ENCODE data around the gene FSD1. TPM values are rescaled to one million over a fixed set of nuclear protein-coding genes. Genes with fewer than 3 reads are reported as not detected.
"Not testable (repeated sequence)": the region's sequence is repeated elsewhere in the genome, so short reads cannot be mapped to it uniquely, and the experiment has no call there.

Gene FSD1
- total and polyA plus RNA-seq, 2 donors, result 0.49 to 1.6 TPM

GRCh38 chr19:4329858-4330257, 25.5 kb downstream of the FSD1 start:
- no peak for DNase-seq (ENCODE audit: extremely low spot score)
- Histone ChIP-seq H3K4me3 (ENCODE audit: low read depth, low read length) (no peak overlapping the region), H3K36me3 (ENCODE audit: insufficient read depth) (no peaks in the 10 kb centered on the region), H3K27ac (ENCODE audit: low read depth) (no peak overlapping the region), H3K4me1 (ENCODE audit: insufficient read depth) (no peaks in the 10 kb centered on the region)
- 94% methylated on average over 19 of the region's 19 CpGs for WGBS

- no peaks in the 10 kb centered on the region for H3K36me3 ChIP-seq (ENCODE audit: insufficient read depth)
- H3K27ac ChIP-seq (ENCODE audit: low read depth), result no peak overlapping the region
- 96% methylated on average over 7 of the region's 7 CpGs for WGBS
- DNase-seq (ENCODE audit: extremely low spot score), result no peak
- no peaks in the 10 kb centered on the region for H3K4me1 ChIP-seq (ENCODE audit: insufficient read depth)
- no peak overlapping the region for H3K4me3 ChIP-seq (ENCODE audit: low read depth, low read length)
These were observed 30.7 kb downstream of the FSD1 start for GRCh38 chr19:4334929-4335570.

GRCh38 chr19:4337906-4338440, 33.6 kb downstream of the FSD1 start:
- DNase-seq (ENCODE audit: extremely low spot score), result no peak
- peak overlapping the region; percentile 27 for H3K27ac ChIP-seq (ENCODE audit: low read depth)
- WGBS, result 13% methylated on average over 14 of the region's 14 CpGs
- H3K4me1 ChIP-seq (ENCODE audit: insufficient read depth), result no peaks in the 10 kb centered on the region
- peak overlapping the region; percentile 52 for H3K4me3 ChIP-seq (ENCODE audit: low read depth, low read length)
- no peaks in the 10 kb centered on the region for H3K36me3 ChIP-seq (ENCODE audit: insufficient read depth)

- H3K36me3 ChIP-seq (ENCODE audit: insufficient read depth), result no peaks in the 10 kb centered on the region
- peak within 1 kb of the TSS; percentile 27 for H3K27ac ChIP-seq (ENCODE audit: low read depth)
- no peak for DNase-seq (ENCODE audit: extremely low spot score)
- H3K4me1 ChIP-seq (ENCODE audit: insufficient read depth), result no peaks in the 10 kb centered on the region
- H3K4me3 ChIP-seq (ENCODE audit: low read depth, low read length), result peak within 1 kb of the TSS; percentile 52
- WGBS, result 49% methylated on average over 27 of the region's 27 CpGs
These were observed 34.3 kb downstream of the FSD1 start, which contains the start of gene STAP2 for GRCh38 chr19:4338441-4339355. TSS of gene STAP2 (minus strand) at chr19:4338827. CDS start at chr19:4338753, 74 bp downstream.

GRCh38 chr19:4342314-4342614, 37.9 kb downstream of the FSD1 start:
- WGBS, result under 1% methylated on average over 10 of the region's 10 CpGs
- Histone ChIP-seq H3K27ac (ENCODE audit: low read depth) (peak overlapping the region; percentile 88), H3K4me1 (ENCODE audit: insufficient read depth) (peaks cover 1% of the 10 kb centered on the region), H3K4me3 (ENCODE audit: low read depth, low read length) (peak overlapping the region; percentile 40), H3K36me3 (ENCODE audit: insufficient read depth) (no peaks in the 10 kb centered on the region)
- no peak for DNase-seq (ENCODE audit: extremely low spot score)

- DNase-seq (ENCODE audit: extremely low spot score), result peak; percentile 100
- under 1% methylated on average over 39 of the region's 39 CpGs for WGBS
- peak overlapping the region; percentile 98 for H3K4me3 ChIP-seq (ENCODE audit: low read depth, low read length)
- H3K4me1 ChIP-seq (ENCODE audit: insufficient read depth), result peaks cover 1% of the 10 kb centered on the region
- H3K27ac ChIP-seq (ENCODE audit: low read depth), result peak overlapping the region; percentile 91
- H3K36me3 ChIP-seq (ENCODE audit: insufficient read depth), result no peaks in the 10 kb centered on the region
These were observed 38.4 kb downstream of the FSD1 start for GRCh38 chr19:4342615-4343369.

- WGBS, result 6% methylated on average over 95 of the region's 101 CpGs
- Histone ChIP-seq H3K36me3 (ENCODE audit: insufficient read depth) (no peaks in the 10 kb centered on the region), H3K27ac (ENCODE audit: low read depth) (peak within 1 kb of the TSS; percentile 91), H3K4me1 (ENCODE audit: insufficient read depth) (peaks cover 1% of the 10 kb centered on the region), H3K4me3 (ENCODE audit: low read depth, low read length) (peak within 1 kb of the TSS; percentile 98)
- DNase-seq (ENCODE audit: extremely low spot score), result peak; percentile 70
These were observed 39.2 kb downstream of the FSD1 start, which contains the start of gene MPND for GRCh38 chr19:4343370-4344307. TSS of gene MPND (plus strand) at chr19:4343562. CDS start at chr19:4343594, 32 bp downstream.

GRCh38 chr19:4345342-4346019, 41.1 kb downstream of the FSD1 start:
- Histone ChIP-seq H3K4me1 (ENCODE audit: insufficient read depth) (peaks cover 1% of the 10 kb centered on the region), H3K4me3 (ENCODE audit: low read depth, low read length) (no peak overlapping the region), H3K27ac (ENCODE audit: low read depth) (no peak overlapping the region), H3K36me3 (ENCODE audit: insufficient read depth) (no peaks in the 10 kb centered on the region)
- no peak for DNase-seq (ENCODE audit: extremely low spot score)
- 90% methylated on average over 15 of the region's 15 CpGs for WGBS

GRCh38 chr19:4346020-4346383, 41.6 kb downstream of the FSD1 start:
- no peak for DNase-seq (ENCODE audit: extremely low spot score)
- Histone ChIP-seq H3K27ac (ENCODE audit: low read depth) (no peak overlapping the region), H3K4me3 (ENCODE audit: low read depth, low read length) (no peak overlapping the region), H3K36me3 (ENCODE audit: insufficient read depth) (no peaks in the 10 kb centered on the region), H3K4me1 (ENCODE audit: insufficient read depth) (peaks cover 1% of the 10 kb centered on the region)
- WGBS, result 92% methylated on average over 6 of the region's 6 CpGs

- Histone ChIP-seq H3K36me3 (ENCODE audit: insufficient read depth) (no peaks in the 10 kb centered on the region), H3K4me1 (ENCODE audit: insufficient read depth) (peaks cover 1% of the 10 kb centered on the region), H3K4me3 (ENCODE audit: low read depth, low read length) (no peak overlapping the region), H3K27ac (ENCODE audit: low read depth) (no peak overlapping the region)
- 75% methylated on average over 6 of the region's 6 CpGs for WGBS
- no peak for DNase-seq (ENCODE audit: extremely low spot score)
These were observed 43.1 kb downstream of the FSD1 start for GRCh38 chr19:4347521-4347920.

- 89% methylated on average over 16 of the region's 16 CpGs for WGBS
- H3K4me1 ChIP-seq (ENCODE audit: insufficient read depth); H3K27ac ChIP-seq (ENCODE audit: low read depth); H3K36me3 ChIP-seq (ENCODE audit: insufficient read depth); DNase-seq (ENCODE audit: extremely low spot score); H3K4me3 ChIP-seq (ENCODE audit: low read depth, low read length): not testable (repeated sequence)
These were observed 44.8 kb downstream of the FSD1 start for GRCh38 chr19:4349225-4349624.

- no peak for DNase-seq (ENCODE audit: extremely low spot score)
- no peaks in the 10 kb centered on the region for H3K4me1 ChIP-seq (ENCODE audit: insufficient read depth)
- 91% methylated on average over 8 of the region's 8 CpGs for WGBS
- H3K27ac ChIP-seq (ENCODE audit: low read depth), result no peak overlapping the region
- no peaks in the 10 kb centered on the region for H3K36me3 ChIP-seq (ENCODE audit: insufficient read depth)
- no peak overlapping the region for H3K4me3 ChIP-seq (ENCODE audit: low read depth, low read length)
These were observed 45.7 kb downstream of the FSD1 start for GRCh38 chr19:4350111-4350510.
